Breast epithelium (tissue), 3 donors: ENCODE results near the gene KRT16.

Source experiments
- POLR2AphosphoS5 ChIP-seq, 3 donors: sonication (generic); formaldehyde crosslinking; IDR thresholded peaks; one replicate each; pipeline ENCODE4 v1.6.1; 2017; ENCODE audit warnings: antibody characterized with exemption in 3 of 3
- TF ChIP-seq, protein P1 (sequence below), 3 donors: fragments of 450-650 bp; IDR thresholded peaks; one replicate each; pipeline ENCODE4 v1.5.1; 2016 to 2017; ENCODE audit warnings: antibody characterized with exemption in 3 of 3, mild to moderate bottlenecking in 3 of 3, moderate library complexity in 3 of 3

- TF ChIP-seq, protein P1, sequence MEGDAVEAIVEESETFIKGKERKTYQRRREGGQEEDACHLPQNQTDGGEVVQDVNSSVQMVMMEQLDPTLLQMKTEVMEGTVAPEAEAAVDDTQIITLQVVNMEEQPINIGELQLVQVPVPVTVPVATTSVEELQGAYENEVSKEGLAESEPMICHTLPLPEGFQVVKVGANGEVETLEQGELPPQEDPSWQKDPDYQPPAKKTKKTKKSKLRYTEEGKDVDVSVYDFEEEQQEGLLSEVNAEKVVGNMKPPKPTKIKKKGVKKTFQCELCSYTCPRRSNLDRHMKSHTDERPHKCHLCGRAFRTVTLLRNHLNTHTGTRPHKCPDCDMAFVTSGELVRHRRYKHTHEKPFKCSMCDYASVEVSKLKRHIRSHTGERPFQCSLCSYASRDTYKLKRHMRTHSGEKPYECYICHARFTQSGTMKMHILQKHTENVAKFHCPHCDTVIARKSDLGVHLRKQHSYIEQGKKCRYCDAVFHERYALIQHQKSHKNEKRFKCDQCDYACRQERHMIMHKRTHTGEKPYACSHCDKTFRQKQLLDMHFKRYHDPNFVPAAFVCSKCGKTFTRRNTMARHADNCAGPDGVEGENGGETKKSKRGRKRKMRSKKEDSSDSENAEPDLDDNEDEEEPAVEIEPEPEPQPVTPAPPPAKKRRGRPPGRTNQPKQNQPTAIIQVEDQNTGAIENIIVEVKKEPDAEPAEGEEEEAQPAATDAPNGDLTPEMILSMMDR (IDR thresholded peaks at IDR 0.05): no peak
- no peak for TF ChIP-seq POLR2AphosphoS5 (IDR thresholded peaks at IDR 0.05)
Measured at GRCh38 chr17:41575336-41575735, 37.2 kb downstream of the KRT16 start.
